Right lobe of liver (tissue), 4 donors: ENCODE measurements around the gene DLX2.
"Not testable (repeated sequence)": the region's sequence is repeated elsewhere in the genome, so short reads cannot be mapped to it uniquely, and the experiment has no call there.

Experiments used
- CTCF ChIP-seq, 4 donors: fragments of 200-600 bp in 3 of 4; fragments of 450-650 bp in 1 of 4; IDR thresholded peaks; one replicate each; pipeline versions ENCODE4 v1.5.1 to v1.8.0; 2016 to 2022; ENCODE audit warnings: antibody characterized with exemption in 4 of 4, mild to moderate bottlenecking in 2 of 4
- POLR2A ChIP-seq: fragments of 450-650 bp; IDR thresholded peaks from one replicate; pipeline ENCODE4 v1.6.1; 2017; ENCODE audit warnings: antibody characterized with exemption, mild to moderate bottlenecking
- donor health status: DM: no; HTN: no; CAD: no.
- donor health status: DM: no; HTN: no; CAD: no.
- donor health status: DM: no; HTN: yes; CAD: no.

GRCh38 chr2:172114176-172114575, 11.5 kb upstream of the DLX2 start:
- TF ChIP-seq POLR2A; CTCF (IDR thresholded peaks at IDR 0.05): not testable (repeated sequence)
